Measurements from ENCODE around the gene KRTAP12-4. TPM values are rescaled to one million over a fixed set of nuclear protein-coding genes. Genes with fewer than 3 reads are reported as not detected.
"Not testable (repeated sequence)": the region's sequence is repeated elsewhere in the genome, so short reads cannot be mapped to it uniquely, and the experiment has no call there.

Gene KRTAP12-4
- total RNA-seq, 1 experiment from 2014 or later: not detected

GRCh38 chr21:44637018-44637850, 17.2 kb downstream of the KRTAP12-4 start, which contains the start of gene KRTAP10-10:
KRTAP10-10 (plus strand) TSS chr21:44637356; CDS start chr21:44637418, 62 bp downstream.
- no peak within 1 kb of the TSS for H3K4me3 ChIP-seq (ENCODE audit: insufficient read depth, low read depth, low read length)
- no peaks in the 10 kb centered on the region for H3K27me3 ChIP-seq (ENCODE audit: control insufficient read depth, insufficient read depth, low read length)
- no peaks in the 10 kb centered on the region for H3K36me3 ChIP-seq (replicated peaks; ENCODE audit: control insufficient read depth, insufficient read depth, low read length)
- DNase-seq: no peak

DNA sequence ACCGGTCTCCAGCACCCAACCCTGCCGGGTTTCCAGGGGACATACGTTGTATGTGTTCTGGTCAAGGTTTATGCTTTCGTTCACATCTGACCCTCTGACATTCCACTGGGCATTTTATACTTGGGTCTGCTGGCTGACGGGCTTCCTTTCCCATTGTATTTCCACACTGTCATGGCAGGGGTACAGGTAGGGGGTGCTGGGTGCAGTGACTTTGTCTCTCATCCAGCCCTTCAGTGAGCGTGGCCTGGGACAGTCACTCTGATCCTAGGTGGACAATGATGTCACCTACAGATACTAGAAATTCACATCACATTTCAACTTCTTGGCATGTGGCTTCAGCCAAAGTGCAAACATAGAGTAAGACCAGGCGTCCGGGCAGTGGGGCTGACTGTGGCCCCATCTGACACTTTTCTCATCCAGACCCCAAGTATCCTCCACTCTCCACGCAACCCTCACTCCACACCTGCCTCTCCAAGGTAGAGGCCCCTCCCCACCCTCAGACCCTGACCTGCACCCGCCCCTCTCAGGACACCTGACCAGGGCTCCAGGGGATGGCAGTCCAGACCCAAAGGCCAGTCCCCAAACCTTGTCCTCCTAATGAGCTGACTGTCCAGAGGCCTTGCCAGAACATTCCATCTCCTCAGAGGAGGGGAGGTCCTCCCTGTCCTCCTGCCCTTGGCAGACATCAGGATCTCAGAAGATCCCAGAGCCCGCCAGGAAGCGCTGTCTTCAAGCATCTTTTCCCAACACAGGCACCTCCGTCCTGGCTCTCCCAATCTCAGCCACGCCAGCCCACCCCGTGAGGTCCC, 18.0 kb downstream of the KRTAP12-4 start:
- Histone ChIP-seq H3K36me3 (replicated peaks; ENCODE audit: control insufficient read depth, insufficient read depth, low read length) (no peaks in the 10 kb centered on the region), H3K4me3 (ENCODE audit: insufficient read depth, low read depth, low read length) (no peak overlapping the region)
- no peak for DNase-seq

DNA sequence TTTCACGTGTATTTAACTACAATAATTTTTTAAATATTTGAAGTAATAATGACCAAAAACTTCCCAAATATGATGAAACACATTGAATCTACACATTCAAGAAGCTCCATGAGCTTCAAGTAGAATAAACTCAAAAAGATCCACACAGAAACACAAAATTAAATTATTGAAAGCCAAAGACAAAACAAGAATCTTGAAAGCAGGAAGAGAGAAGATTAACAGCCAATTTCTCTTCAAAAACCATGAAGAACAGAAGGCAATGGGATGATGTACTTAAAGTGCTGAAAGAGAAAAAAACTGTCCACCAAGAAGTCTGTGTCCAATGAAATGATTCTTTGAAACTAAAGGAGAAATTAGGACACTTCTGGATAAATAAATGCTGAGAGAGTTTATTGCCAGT, 22.4 kb downstream of the KRTAP12-4 start:
- no peak for DNase-seq
- Histone ChIP-seq H3K36me3 (replicated peaks; ENCODE audit: control insufficient read depth, insufficient read depth, low read length) (no peaks in the 10 kb centered on the region), H3K4me3 (ENCODE audit: insufficient read depth, low read depth, low read length) (no peak overlapping the region), H3K27me3 (ENCODE audit: control insufficient read depth, insufficient read depth, low read length) (no peaks in the 10 kb centered on the region)

More for the DNA sequence above, 18.0 kb downstream of the KRTAP12-4 start:
- H3K27me3 ChIP-seq (ENCODE audit: control insufficient read depth, insufficient read depth, low read length): no peaks in the 10 kb centered on the region

GRCh38 chr21:44630440-44630839, 24.0 kb downstream of the KRTAP12-4 start:
- H3K36me3 ChIP-seq (replicated peaks; ENCODE audit: control insufficient read depth, insufficient read depth, low read length): no peaks in the 10 kb centered on the region
- DNase-seq: no peak
- H3K4me3 ChIP-seq (ENCODE audit: insufficient read depth, low read depth, low read length): no peak overlapping the region
- no peaks in the 10 kb centered on the region for H3K27me3 ChIP-seq (ENCODE audit: control insufficient read depth, insufficient read depth, low read length)

DNA sequence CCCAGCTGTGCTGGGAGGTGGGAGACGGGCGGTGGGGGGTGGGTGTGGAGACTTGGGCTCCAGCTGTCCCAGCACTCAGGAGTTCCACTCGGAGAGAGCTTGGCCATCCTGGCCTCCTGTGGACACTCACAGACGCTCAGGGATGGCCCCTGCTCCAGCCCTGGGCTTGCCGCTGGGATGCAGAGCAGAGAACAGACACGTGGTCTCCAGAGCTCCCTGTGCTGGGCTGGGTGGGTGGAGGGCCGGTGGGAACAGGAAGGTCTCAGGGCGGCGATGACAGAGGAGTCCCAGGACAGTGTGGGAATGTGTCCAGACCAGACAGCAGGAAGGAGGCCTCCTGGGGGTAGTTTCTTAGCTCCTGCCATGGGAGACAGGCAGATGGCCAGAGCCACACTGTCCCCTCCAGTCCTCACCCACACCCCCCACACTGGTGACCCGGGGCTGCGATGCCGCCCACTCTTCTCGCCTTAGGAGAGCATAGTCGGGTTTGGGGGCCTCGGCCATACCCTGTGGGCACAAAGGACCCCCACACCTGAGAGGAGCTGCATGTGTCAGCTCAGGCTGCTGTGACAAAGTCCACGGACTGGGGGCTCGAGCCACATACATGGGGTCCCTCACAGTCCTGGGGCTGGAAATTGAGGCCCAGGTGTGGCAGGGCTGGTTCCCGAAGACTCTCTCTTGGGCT, 25.6 kb downstream of the KRTAP12-4 start:
- no peak overlapping the region for H3K4me3 ChIP-seq (ENCODE audit: insufficient read depth, low read depth, low read length)
- H3K27me3 ChIP-seq (ENCODE audit: control insufficient read depth, insufficient read depth, low read length): no peaks in the 10 kb centered on the region
- no peaks in the 10 kb centered on the region for H3K36me3 ChIP-seq (replicated peaks; ENCODE audit: control insufficient read depth, insufficient read depth, low read length)
- peak; percentile 26 for DNase-seq

DNA sequence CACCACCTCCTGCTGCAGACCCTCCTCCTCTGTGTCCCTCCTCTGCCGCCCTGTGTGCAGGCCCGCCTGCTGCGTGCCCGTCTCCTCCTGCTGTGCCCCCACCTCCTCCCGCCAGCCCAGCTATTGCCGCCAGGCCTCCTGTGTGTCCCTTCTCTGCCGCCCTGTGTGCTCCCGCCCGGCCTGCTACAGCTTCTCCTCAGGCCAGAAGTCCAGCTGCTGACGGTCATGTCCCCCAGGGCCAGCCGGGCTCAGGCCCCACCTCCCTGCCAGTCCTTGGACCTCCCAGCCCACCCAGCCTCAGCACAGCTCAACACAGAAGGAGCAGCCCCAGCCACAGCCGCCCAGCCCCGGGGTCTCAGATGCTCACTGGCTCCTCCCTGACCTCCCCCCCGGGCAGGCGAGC, 26.6 kb downstream of the KRTAP12-4 start:
- H3K27me3 ChIP-seq (ENCODE audit: control insufficient read depth, insufficient read depth, low read length); H3K36me3 ChIP-seq (replicated peaks; ENCODE audit: control insufficient read depth, insufficient read depth, low read length); DNase-seq; H3K4me3 ChIP-seq (ENCODE audit: insufficient read depth, low read depth, low read length): not testable (repeated sequence)

- DNase-seq; H3K27me3 ChIP-seq (ENCODE audit: control insufficient read depth, insufficient read depth, low read length); H3K4me3 ChIP-seq (ENCODE audit: insufficient read depth, low read depth, low read length); H3K36me3 ChIP-seq (replicated peaks; ENCODE audit: control insufficient read depth, insufficient read depth, low read length): not testable (repeated sequence)
Measured at GRCh38 chr21:44627181-44627822, 27.2 kb downstream of the KRTAP12-4 start.

- no peak within 1 kb of the TSS for H3K4me3 ChIP-seq (ENCODE audit: insufficient read depth, low read depth, low read length)
- peak; percentile 30 for DNase-seq
- no peaks in the 10 kb centered on the region for H3K27me3 ChIP-seq (ENCODE audit: control insufficient read depth, insufficient read depth, low read length)
- H3K36me3 ChIP-seq (replicated peaks; ENCODE audit: control insufficient read depth, insufficient read depth, low read length): no peaks in the 10 kb centered on the region
Measured at GRCh38 chr21:44626673-44627143, 27.8 kb downstream of the KRTAP12-4 start, which contains the start of gene KRTAP10-9. KRTAP10-9 (plus strand) TSS chr21:44627093; CDS start chr21:44627172, 79 bp downstream.

DNA sequence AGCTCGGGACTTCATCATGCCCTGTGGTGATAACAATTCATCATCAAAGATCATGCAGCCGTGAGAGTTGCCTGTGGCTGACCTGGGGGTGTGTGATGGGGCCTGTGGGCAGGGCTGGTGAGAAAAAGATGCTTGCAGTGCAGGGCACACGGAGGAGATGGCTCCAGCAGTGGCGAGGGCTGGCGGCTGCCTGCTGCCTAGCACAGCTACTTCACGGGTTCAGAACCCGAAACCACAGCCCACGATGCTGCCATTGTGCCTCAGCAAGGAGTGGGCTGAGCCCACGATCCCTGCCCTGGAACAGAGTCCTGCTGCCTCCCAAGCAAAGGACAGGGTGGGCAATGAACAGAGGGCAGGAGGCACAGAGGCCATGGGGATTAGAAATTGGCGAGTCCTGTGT, 28.2 kb downstream of the KRTAP12-4 start:
- DNase-seq: no peak
- Histone ChIP-seq H3K27me3 (ENCODE audit: control insufficient read depth, insufficient read depth, low read length) (no peaks in the 10 kb centered on the region), H3K36me3 (replicated peaks; ENCODE audit: control insufficient read depth, insufficient read depth, low read length) (no peaks in the 10 kb centered on the region), H3K4me3 (ENCODE audit: insufficient read depth, low read depth, low read length) (no peak overlapping the region)

- H3K36me3 ChIP-seq (replicated peaks; ENCODE audit: control insufficient read depth, insufficient read depth, low read length): no peaks in the 10 kb centered on the region
- DNase-seq: no peak
- no peak overlapping the region for H3K4me3 ChIP-seq (ENCODE audit: insufficient read depth, low read depth, low read length)
- H3K27me3 ChIP-seq (ENCODE audit: control insufficient read depth, insufficient read depth, low read length): no peaks in the 10 kb centered on the region
Measured at GRCh38 chr21:44625756-44626155, 28.7 kb downstream of the KRTAP12-4 start.

GRCh38 chr21:44623575-44623974, 30.9 kb downstream of the KRTAP12-4 start:
- H3K36me3 ChIP-seq (replicated peaks; ENCODE audit: control insufficient read depth, insufficient read depth, low read length): no peaks in the 10 kb centered on the region
- no peak for DNase-seq
- H3K27me3 ChIP-seq (ENCODE audit: control insufficient read depth, insufficient read depth, low read length): no peaks in the 10 kb centered on the region

GRCh38 chr21:44619886-44620285, 34.6 kb downstream of the KRTAP12-4 start:
- Histone ChIP-seq H3K4me3 (ENCODE audit: insufficient read depth, low read depth, low read length) (no peak overlapping the region), H3K27me3 (ENCODE audit: control insufficient read depth, insufficient read depth, low read length) (no peaks in the 10 kb centered on the region), H3K36me3 (replicated peaks; ENCODE audit: control insufficient read depth, insufficient read depth, low read length) (no peaks in the 10 kb centered on the region)
- DNase-seq: no peak

More at GRCh38 chr21:44623575-44623974, 30.9 kb downstream of the KRTAP12-4 start:
- H3K4me3 ChIP-seq (ENCODE audit: insufficient read depth, low read depth, low read length): no peak overlapping the region

DNA sequence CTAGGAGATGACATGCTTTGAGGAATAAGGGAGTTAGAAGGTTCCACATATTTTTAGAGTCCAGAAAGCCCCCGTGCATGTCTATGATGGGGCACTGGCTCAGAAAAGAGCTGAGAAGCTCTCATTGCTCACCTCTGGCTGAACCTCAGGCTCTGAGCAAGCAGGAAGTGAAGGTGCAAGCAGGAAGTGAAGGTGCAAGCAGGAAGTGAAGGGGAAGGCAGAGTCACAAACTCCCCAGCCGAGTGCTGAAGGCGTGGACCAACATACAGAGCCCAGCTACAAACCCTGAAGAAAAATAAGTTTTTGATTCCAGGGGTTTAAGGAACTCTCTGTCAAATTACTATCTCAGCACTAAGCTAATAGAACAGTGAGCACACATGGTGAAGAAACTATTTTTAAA, 35.5 kb downstream of the KRTAP12-4 start:
- Histone ChIP-seq H3K36me3 (replicated peaks; ENCODE audit: control insufficient read depth, insufficient read depth, low read length) (no peaks in the 10 kb centered on the region), H3K27me3 (ENCODE audit: control insufficient read depth, insufficient read depth, low read length) (no peaks in the 10 kb centered on the region), H3K4me3 (ENCODE audit: insufficient read depth, low read depth, low read length) (no peak overlapping the region)
- DNase-seq: no peak

- Histone ChIP-seq H3K36me3 (replicated peaks; ENCODE audit: control insufficient read depth, insufficient read depth, low read length) (no peaks in the 10 kb centered on the region), H3K4me3 (ENCODE audit: insufficient read depth, low read depth, low read length) (no peak overlapping the region), H3K27me3 (ENCODE audit: control insufficient read depth, insufficient read depth, low read length) (no peaks in the 10 kb centered on the region)
- peak; percentile 74 for DNase-seq
Measured at GRCh38 chr21:44618504-44618903, 36.0 kb downstream of the KRTAP12-4 start.

Data from H7 (cell line).